RWPE1 (cell line): ENCODE measurements around the gene NTNG2.
"Not testable (repeated sequence)": the region's sequence is repeated elsewhere in the genome, so short reads cannot be mapped to it uniquely, and the experiment has no call there.

ENCODE experiments used
- CTCF ChIA-PET: fragments of 350-600 bp; sonication (Branson Sonifier 250); formaldehyde crosslinking; extraction: SDS; loops from one replicate; lab custom pipeline; 2021; lab: Yijun Ruan, JAX
- POLR2A ChIA-PET: fragments of 400-600 bp; formaldehyde crosslinking; extraction: SDS; loops from one replicate; lab custom pipeline; 2020; ENCODE audit warnings: antibody characterized with exemption; ENCODE audit not compliant: low non-redundant PET; lab: Yijun Ruan, JAX
- DNase-seq: peaks from one replicate; pipeline ENCODE4 v3.0.0; 2012; ENCODE audit warnings: low spot score
- H3K27ac ChIP-seq: fragments of 450-650 bp; 2 replicates; pipeline ENCODE4 v1.5.1; 2017
- TF ChIP-seq, protein P1 (sequence below): fragments of 450-650 bp; conservative IDR thresholded peaks from 2 replicates; pipeline ENCODE4 v1.5.1; 2017; ENCODE audit warnings: low read depth, mild to moderate bottlenecking

The NTNG2 gene

DNA sequence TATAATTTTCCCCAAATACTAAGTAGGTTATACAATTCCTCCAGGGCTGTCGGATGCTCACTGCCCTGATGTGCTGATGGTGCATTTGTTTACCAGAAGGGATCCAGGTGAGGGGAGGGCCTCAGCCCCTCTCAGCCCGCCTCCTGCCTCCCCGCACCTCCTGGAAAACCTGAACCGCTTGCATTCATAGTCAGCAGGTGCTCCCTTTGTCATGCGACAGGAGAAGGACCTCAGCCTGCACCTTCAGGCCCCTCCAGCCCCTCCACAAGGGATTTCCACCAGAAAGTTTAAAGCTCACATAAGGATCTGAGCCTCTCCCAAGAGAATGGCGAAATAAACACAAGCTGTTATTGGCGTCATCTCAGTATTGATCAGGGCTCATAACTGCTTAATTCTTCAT, 36.5 kb upstream of the NTNG2 start:
- ChIA-PET CTCF (interaction anchor here (1.0 kb wide), 1 partner anchor 111 kb away, joined by 4 read pairs; no protein-coding TSS in a partner anchor), POLR2A (no interaction called here)
- H3K27ac ChIP-seq = no peak overlapping the region
- DNase-seq = no peak
- TF ChIP-seq, protein P1, sequence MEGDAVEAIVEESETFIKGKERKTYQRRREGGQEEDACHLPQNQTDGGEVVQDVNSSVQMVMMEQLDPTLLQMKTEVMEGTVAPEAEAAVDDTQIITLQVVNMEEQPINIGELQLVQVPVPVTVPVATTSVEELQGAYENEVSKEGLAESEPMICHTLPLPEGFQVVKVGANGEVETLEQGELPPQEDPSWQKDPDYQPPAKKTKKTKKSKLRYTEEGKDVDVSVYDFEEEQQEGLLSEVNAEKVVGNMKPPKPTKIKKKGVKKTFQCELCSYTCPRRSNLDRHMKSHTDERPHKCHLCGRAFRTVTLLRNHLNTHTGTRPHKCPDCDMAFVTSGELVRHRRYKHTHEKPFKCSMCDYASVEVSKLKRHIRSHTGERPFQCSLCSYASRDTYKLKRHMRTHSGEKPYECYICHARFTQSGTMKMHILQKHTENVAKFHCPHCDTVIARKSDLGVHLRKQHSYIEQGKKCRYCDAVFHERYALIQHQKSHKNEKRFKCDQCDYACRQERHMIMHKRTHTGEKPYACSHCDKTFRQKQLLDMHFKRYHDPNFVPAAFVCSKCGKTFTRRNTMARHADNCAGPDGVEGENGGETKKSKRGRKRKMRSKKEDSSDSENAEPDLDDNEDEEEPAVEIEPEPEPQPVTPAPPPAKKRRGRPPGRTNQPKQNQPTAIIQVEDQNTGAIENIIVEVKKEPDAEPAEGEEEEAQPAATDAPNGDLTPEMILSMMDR = no peak

DNA sequence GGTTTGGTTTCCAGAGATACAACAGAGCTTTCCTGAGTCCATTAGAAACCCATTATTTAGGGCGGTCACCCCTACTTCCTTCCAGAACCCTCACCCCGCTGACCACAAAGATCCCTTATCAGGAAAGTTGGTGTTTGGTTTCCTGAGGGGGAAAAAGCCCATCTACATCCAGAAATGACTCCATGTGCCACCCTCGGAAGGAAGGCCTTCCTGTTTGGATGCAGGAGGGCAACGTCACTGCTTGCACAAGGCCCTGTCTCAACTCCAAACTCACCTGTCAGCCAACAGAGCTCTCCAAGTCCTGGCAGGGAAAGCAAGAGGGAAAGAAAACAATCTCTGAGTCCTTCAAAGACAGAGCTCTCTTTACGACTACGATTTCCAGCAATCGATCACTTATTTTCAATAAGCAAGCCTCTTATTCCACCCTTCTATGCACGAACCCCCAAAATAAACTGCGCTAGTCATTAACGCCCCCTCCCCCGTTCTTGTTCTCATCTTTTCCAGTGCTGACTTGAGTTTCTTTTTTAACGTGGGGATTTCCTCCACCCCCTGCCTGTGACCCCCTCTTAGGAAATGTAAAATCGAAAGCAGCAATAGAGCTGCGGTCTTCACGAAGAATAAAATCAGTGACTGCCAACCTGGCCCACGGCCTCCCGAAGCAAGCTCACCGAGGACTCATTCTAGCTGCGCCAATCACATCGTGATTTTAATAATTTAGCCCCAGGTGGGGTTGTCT, 35.7 kb upstream of the NTNG2 start:
- POLR2A ChIA-PET = no interaction called here
- TF ChIP-seq, protein P1 = no peak
- no peak overlapping the region for H3K27ac ChIP-seq
- CTCF ChIA-PET = interaction anchor here (0.5 to 1.0 kb wide), 3 partner anchors 43 to 1658 kb away, joined by 4 to 5 read pairs (median 4); no protein-coding TSS in a partner anchor
- DNase-seq = no peak

DNA sequence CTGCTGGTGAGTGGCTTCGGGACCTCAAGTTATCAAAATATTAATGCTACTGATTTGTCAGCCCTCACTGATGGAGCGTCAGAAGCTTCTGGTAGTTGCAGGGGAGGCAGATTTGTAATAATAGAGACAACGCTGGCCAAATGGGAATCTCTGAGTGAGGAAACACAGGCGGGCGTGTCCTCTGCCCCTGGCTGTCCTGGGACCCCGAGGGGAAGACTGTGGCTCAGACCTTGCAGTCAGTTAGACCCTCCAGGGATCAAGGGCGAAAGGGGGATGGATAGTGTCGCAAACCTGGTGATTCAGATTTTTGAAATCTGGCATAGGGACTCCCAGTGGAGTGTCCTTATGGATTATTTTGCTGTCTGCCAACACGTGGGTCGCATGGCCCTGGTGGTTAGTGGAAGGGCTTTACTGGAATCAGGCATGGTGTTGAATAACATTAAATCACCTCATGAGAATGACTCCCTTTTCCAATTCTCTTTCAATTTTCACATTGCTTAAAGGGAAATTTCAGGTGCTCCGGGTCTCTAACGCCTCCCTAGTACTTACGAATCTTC, 35.1 kb upstream of the NTNG2 start:
- POLR2A ChIA-PET = no interaction called here
- CTCF ChIA-PET = interaction anchor here (0.5 kb wide), 1 partner anchor 1657 kb away, joined by 4 read pairs; no protein-coding TSS in a partner anchor
- no peak for DNase-seq
- TF ChIP-seq, protein P1 = no peak
- no peak overlapping the region for H3K27ac ChIP-seq

DNA sequence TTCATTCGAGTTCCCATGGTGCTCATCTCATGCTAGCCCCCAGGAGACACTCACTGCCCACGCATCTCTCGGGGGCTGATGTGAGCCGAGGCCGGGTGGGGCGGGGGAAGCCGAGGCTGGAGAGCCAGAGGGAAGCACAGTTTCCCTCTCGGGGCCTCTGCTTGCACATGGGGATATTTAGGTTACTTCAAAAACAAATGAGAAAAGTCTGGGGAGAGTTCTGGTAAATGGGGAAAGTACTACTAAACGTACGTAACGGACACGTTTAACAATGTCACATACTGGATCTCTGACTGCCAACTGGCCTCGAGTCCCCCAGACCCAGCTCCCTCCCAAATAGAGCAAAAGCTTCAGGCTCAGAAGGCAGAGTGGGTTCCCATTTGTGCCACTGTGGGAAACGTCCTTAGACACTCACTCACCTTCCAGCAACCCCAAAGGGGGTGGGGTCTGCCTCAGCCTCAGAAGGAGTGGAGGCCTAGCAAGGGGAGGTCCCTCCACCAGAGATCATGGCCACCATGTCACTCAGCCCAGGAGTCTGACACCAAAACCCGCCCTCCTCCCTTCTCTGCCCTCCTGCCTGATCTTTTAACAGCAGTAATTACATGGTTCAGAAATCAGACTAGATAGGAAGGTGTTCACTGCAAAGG, 33.8 kb upstream of the NTNG2 start:
- ChIA-PET POLR2A (interaction anchor here (0.5 kb wide), 1 partner anchor 14 kb away, joined by 3 read pairs; no protein-coding TSS in a partner anchor), CTCF (interaction anchor here (0.7 kb wide), 1 partner anchor 51 kb away, joined by 4 read pairs; no protein-coding TSS in a partner anchor)
- TF ChIP-seq, protein P1 = no peak
- no peak overlapping the region for H3K27ac ChIP-seq
- DNase-seq = no peak

DNA sequence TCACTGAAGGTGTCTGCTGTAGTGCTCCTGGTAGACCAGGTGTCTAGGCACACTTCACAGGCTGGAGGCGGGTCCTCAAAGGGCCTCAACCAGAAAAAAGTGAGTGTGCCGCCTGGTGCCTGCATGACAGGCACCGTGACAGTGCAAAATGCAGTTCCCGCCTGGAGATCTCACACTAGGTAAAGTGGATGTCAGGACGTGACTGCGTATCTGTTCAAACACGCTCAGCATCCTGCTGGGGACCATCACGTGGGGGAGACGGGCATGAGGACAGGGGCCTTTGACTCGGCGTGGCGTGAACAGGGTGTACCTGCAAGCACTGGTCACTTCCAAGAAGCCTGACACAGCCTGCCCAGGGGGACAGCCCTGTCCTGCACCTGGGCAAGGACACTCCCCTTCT, 32.3 kb upstream of the NTNG2 start:
- CTCF ChIA-PET = no interaction called here
- no peak for DNase-seq
- POLR2A ChIA-PET = no interaction called here

DNA sequence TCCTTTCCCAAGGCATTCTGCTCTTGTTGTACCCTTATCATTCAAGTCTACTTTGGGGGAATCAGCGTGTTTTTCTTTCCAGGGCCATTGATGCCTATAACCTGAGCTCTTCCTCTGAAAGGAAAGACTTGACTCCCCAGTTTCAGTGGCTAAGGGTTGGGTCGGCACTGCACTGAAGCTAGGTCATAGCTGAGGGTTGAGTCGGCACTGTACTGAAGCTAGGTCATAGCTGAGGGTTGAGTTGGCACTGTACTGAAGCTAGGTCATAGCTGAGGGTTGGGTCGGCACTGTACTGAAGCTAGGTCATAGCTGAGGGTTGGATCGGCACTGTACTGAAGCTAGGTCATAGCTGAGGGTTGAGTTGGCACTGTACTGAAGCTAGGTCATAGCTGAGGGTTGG, 27.8 kb upstream of the NTNG2 start:
- H3K27ac ChIP-seq, DNase-seq, POLR2A ChIA-PET: not testable (repeated sequence)
- CTCF ChIA-PET = interaction anchor here (0.8 kb wide), 1 partner anchor 10 kb away, joined by 3 read pairs; no protein-coding TSS in a partner anchor

More for the DNA sequence above, 32.3 kb upstream of the NTNG2 start:
- no peak overlapping the region for H3K27ac ChIP-seq
- TF ChIP-seq, protein P1 = no peak
